HEK293 (cell line): ENCODE results near the gene GNPTG.

ENCODE experiments used
- ZNF416 ChIP-seq: fragments of 450-650 bp; formaldehyde crosslinking; IDR thresholded peaks from 2 replicates; pipeline ENCODE4 v1.5.1; 2016; ENCODE audit warnings: missing biosample characterization, missing genetic modification characterization
- TF ChIP-seq, protein P1 (sequence below): fragments of 450-650 bp; formaldehyde crosslinking; IDR thresholded peaks from 2 replicates; pipeline ENCODE4 v1.5.1; 2016; ENCODE audit warnings: missing biosample characterization, missing genetic modification characterization
- TF ChIP-seq, protein P2 (sequence below): fragments of 450-650 bp; formaldehyde crosslinking; IDR thresholded peaks from 2 replicates; pipeline ENCODE4 v1.5.1; 2016; ENCODE audit warnings: missing biosample characterization, missing genetic modification characterization

DNA sequence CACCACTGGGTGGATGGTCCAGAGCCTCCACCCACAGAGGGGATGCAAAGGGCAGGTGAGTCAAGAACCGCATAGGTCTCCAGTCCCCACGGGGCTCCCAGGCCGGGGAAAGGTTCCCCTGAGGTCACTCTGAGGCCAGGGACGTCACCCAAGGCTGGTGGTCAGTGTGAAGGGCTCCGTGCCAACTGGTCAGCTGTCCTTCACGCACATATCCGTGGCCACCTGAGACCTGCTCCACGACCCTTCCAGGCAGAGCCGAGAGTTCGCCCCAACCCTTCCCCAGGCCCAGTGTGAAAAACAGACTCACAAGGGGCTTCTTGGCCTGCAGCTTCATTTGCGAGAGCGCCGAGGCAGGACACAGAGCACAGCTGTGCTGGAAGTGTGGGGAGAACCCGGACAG lies 2.8 kb upstream of the GNPTG start:
- TF ChIP-seq, protein P1, sequence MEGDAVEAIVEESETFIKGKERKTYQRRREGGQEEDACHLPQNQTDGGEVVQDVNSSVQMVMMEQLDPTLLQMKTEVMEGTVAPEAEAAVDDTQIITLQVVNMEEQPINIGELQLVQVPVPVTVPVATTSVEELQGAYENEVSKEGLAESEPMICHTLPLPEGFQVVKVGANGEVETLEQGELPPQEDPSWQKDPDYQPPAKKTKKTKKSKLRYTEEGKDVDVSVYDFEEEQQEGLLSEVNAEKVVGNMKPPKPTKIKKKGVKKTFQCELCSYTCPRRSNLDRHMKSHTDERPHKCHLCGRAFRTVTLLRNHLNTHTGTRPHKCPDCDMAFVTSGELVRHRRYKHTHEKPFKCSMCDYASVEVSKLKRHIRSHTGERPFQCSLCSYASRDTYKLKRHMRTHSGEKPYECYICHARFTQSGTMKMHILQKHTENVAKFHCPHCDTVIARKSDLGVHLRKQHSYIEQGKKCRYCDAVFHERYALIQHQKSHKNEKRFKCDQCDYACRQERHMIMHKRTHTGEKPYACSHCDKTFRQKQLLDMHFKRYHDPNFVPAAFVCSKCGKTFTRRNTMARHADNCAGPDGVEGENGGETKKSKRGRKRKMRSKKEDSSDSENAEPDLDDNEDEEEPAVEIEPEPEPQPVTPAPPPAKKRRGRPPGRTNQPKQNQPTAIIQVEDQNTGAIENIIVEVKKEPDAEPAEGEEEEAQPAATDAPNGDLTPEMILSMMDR (tag by site-specific recombination): no peak
- TF ChIP-seq, protein P2, sequence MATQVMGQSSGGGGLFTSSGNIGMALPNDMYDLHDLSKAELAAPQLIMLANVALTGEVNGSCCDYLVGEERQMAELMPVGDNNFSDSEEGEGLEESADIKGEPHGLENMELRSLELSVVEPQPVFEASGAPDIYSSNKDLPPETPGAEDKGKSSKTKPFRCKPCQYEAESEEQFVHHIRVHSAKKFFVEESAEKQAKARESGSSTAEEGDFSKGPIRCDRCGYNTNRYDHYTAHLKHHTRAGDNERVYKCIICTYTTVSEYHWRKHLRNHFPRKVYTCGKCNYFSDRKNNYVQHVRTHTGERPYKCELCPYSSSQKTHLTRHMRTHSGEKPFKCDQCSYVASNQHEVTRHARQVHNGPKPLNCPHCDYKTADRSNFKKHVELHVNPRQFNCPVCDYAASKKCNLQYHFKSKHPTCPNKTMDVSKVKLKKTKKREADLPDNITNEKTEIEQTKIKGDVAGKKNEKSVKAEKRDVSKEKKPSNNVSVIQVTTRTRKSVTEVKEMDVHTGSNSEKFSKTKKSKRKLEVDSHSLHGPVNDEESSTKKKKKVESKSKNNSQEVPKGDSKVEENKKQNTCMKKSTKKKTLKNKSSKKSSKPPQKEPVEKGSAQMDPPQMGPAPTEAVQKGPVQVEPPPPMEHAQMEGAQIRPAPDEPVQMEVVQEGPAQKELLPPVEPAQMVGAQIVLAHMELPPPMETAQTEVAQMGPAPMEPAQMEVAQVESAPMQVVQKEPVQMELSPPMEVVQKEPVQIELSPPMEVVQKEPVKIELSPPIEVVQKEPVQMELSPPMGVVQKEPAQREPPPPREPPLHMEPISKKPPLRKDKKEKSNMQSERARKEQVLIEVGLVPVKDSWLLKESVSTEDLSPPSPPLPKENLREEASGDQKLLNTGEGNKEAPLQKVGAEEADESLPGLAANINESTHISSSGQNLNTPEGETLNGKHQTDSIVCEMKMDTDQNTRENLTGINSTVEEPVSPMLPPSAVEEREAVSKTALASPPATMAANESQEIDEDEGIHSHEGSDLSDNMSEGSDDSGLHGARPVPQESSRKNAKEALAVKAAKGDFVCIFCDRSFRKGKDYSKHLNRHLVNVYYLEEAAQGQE (tag by site-specific recombination): no peak
- TF ChIP-seq ZNF416: no peak
